GM19351 (cell line): ENCODE data around the gene MXD4.
"Not testable (repeated sequence)": the region's sequence is repeated elsewhere in the genome, so short reads cannot be mapped to it uniquely, and the experiment has no call there.

Experiments
- ATAC-seq: cut with Tn5 transposase; IDR thresholded peaks from one replicate; pipeline ENCODE4 v1.9.1; 2021; ENCODE audit warnings: mild to moderate bottlenecking, moderate library complexity; ENCODE audit not compliant: unreplicated experiment

MXD4 gene

DNA sequence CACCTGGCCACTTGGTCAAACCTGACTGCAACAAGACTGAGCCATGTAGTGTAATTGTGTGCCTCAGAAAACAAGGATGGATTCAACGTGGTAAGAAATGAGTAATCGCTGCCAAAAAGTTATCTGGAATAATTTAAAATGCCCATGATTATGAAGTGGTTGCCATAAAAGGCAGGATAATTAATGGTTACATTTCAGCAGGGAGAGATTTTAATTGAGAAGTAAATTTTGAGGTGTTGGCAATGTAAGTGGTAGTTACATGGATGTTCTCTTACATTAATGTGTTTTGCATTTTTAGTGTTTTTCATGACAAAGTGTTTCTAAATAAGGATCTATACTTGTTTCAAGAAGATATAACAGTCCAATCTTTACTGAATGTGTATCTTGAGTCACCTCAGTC is 35.6 kb downstream of the MXD4 start:
- ATAC-seq: no peak

DNA sequence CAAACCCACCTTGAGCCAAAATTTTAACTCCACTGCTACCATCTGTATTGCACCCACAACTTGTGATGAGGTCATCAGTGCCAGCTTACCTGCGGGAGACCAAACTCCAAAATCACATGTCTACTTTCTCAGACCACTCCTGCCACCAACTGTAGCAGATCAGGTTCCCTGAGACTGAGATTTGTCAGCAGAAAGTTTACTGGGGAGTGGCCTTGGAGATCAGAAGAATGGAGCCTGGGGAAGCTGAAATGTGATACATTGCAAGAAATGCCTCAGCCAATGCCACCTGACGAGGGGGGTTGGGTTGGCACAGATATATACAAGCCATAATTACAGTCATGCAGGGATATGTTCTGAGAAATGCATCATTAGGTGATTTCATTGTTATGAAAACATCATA is 39.1 kb downstream of the MXD4 start:
- ATAC-seq: no peak

DNA sequence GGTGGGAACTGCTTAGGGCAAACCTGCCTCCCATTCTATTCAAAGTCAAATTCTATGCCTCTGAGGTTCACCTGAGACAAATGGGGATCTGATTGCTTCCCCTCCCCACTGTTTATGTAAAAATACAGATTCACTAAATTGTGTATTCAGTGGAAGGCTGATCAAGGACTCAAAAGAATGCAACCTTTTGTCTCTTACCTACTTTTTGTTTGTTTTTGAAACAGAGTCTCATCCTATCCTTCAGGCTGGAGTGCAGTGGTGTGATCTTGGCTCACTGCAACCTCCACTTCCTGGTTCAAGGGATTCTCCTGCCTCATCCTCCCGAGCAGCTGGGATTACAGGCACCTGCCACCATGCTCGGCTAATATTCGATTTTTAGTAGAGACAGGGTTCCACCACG is 40.5 kb downstream of the MXD4 start:
- not testable (repeated sequence) for ATAC-seq

DNA sequence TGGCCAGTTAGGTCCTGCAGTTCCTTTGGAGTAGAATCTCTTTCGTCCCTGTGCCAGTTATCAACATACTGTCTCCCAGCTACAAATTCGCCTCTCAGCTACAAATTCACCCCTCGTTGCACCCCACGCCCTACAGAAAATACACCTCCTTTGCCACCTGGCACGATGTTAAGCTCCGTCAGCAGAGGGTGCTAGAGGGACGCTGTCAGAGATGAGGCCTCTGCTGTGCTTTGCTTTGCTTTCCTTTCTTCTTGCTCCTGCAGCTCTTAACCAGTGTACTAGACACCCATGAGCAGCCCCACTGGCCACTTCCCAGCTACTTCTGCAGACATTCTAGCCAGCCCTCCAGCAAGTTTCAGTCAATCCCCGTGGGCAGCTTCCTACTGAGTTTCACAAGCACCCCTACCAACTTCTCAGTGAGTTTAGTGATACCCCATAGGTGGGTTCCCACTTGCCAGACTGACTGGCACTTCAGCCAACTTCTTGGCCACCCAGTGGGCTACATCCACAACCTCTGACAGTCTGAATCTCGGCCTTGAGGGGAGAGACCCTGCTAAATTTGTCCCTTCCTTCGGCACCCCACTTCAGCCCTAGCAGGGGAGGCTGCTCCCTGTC is 41.8 kb downstream of the MXD4 start:
- ATAC-seq: peak; percentile 68

DNA sequence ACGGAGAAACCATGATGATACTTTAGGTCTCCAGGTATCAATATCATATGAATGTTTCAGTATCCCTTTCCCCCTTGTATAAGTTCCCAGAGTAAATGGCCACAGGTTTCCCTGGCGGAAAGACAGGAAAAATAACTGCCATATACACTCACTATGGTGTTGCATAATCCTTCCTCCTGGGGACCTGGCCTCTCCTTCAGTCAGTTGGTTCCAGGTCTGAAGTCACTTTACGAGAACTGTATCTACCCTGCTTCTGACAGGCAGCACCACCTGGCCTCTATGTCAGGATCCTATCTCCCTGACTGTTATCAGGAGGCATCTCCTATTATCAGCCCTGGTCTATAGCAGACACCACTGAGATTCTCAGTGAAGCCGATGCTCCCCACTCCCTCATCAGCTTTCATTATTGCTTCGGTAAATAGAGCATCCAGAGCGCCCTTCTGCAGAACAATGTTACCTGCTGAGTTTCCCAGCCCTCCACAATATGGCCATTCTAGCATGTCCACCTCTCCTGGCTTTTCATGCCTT is 42.6 kb downstream of the MXD4 start:
- no peak for ATAC-seq

DNA sequence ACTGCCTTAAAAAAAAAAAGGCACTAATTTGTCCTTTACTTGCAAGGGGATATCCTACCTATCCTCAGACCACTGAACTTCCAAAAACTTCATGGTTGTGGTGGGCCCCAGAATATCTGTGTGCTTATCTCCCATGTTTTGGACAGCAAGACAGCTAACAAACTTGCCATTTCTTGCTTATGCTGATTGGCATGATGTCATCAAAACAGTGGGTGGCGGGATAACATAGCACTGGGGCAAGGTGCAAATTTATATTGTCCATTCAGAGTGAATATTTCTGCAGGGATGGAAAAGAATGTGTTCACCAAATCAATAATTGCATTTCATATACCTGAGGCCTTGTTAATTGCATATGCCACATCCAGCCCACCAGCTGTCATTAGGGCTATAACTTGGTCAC is 43.5 kb downstream of the MXD4 start:
- ATAC-seq: no peak

DNA sequence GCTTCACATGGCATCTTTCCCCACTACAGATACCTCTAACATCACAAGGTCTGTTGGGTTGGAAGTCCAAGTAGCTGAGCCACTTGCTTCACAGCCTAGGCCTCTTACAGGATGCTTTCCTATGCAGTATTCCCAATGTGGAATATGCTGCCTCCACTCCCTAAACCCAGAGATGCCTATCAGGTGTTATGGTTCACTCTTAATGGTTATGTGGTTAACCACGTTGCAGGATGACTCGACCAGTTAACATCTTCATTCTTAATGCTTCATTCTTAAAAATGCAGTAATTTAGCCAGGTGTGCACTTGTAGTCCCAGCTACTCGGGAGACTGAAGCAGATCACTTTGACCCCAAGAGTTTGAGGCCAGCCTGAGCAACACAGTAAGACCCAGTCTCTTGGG is 44.2 kb downstream of the MXD4 start:
- no peak for ATAC-seq

DNA sequence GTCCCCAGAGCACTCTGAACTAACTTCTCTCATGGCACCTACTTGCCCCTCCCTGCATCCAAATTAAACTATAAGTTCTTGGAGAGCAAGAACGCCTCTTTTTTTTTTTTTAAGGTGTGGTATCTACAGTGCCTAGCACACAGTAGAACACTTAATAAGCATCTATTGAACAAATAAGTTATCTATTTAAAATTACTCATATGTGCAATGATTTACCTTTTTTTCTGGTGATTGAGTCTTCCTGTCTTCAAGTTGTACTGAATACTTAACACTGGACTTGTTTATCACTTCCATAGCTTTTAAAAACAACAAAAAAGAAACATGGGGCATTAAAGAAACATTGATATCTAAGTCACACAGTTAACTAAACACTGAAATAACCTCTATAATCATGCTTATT is 49.1 kb downstream of the MXD4 start:
- ATAC-seq: no peak

DNA sequence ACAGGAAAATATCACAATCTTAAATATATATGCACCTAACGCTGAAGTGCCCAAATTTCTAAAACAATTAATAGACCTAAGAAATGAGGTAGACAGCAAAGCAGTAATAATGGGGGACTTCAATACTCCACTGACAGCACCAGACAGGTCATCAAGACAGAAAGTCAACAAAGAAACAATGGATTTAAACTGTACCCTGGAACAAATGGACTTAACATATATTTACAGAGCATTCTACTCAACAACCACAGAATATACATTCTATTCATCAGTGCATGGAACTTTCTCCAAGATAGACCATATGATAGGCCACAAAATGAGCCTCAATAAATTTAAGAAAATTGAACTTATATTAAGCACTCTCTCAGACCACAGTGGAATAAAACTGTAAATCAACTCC is 59.1 kb downstream of the MXD4 start:
- not testable (repeated sequence) for ATAC-seq
